ENCODE results near the gene ACER2. TPM values are rescaled to one million over a fixed set of nuclear protein-coding genes. Genes with fewer than 3 reads are reported as not detected.

Gene ACER2
- total RNA-seq, 4 donors from 2014 or later, result 2.8 to 13.2 (median 9.3) TPM

GRCh38 chr9:19495186-19496028, 86.6 kb downstream of the ACER2 start:
- intact Hi-C loops (cut with DNase I; ENCODE audit: low total_unique reads) (no loop called here), in situ Hi-C loops (cut with MboI; ENCODE audit: low pct_ligation_motif_present in 1 of 4, low pct_unique_long_range_greater_than_20kb in 1 of 4, low sequenced_read_pairs in 3 of 4) (loop anchor here in 2 of 4 donors (25.0 kb wide), 2 partner anchors 1467 to 1617 kb away; no protein-coding TSS in a partner anchor)
- H3K36me3 ChIP-seq, result no peaks in the 10 kb centered on the region
- no peak for DNase-seq
- TF ChIP-seq CTCF (IDR thresholded peaks at IDR 0.05) (no peak), POLR2AphosphoS5 (IDR thresholded peaks at IDR 0.05) (no peak), EP300 (IDR thresholded peaks at IDR 0.05; ENCODE audit: low read depth) (no peak), POLR2A (IDR thresholded peaks at IDR 0.05) (no peak)
- no peak overlapping the region for H3K4me3 ChIP-seq
- H3K4me1 ChIP-seq, result peaks cover 0 to 3% (median 0%) of the 10 kb centered on the region in 4 donors
- H3K27me3 ChIP-seq, result no peaks in the 10 kb centered on the region
- WGBS, 2 donors (ENCODE audit: low coverage in 1 of 2), result 74 to 80% methylated on average over 4 to 9 of the region's 9 CpGs
- no peak overlapping the region for H3K27ac ChIP-seq
- H3K9me3 ChIP-seq, result no peaks in the 10 kb centered on the region

- TF ChIP-seq EP300 (IDR thresholded peaks at IDR 0.05; ENCODE audit: low read depth) (no peak), POLR2AphosphoS5 (IDR thresholded peaks at IDR 0.05) (no peak), POLR2A (IDR thresholded peaks at IDR 0.05) (no peak), CTCF (IDR thresholded peaks at IDR 0.05) (no peak)
- Histone ChIP-seq H3K27me3 (no peaks in the 10 kb centered on the region), H3K36me3 (no peaks in the 10 kb centered on the region), H3K27ac (no peak overlapping the region), H3K4me1 (peaks cover 0 to 3% (median 0%) of the 10 kb centered on the region in 4 donors), H3K4me3 (no peak overlapping the region), H3K9me3 (no peaks in the 10 kb centered on the region)
- in situ Hi-C loops (cut with MboI; ENCODE audit: low pct_ligation_motif_present in 1 of 4, low pct_unique_long_range_greater_than_20kb in 1 of 4, low sequenced_read_pairs in 3 of 4), result loop anchor here in 2 of 4 donors (25.0 kb wide), 2 partner anchors 1466 to 1616 kb away; no protein-coding TSS in a partner anchor
- WGBS, 2 donors (ENCODE audit: low coverage in 1 of 2), result 55% methylated on average over 4 to 5 of the region's 5 CpGs
- no peak for DNase-seq
- intact Hi-C loops (cut with DNase I; ENCODE audit: low total_unique reads), result no loop called here
Measured at GRCh38 chr9:19496321-19497050, 87.7 kb downstream of the ACER2 start.

GRCh38 chr9:19497276-19497675, 88.5 kb downstream of the ACER2 start:
- no peak for TF ChIP-seq POLR2A (IDR thresholded peaks at IDR 0.05)
- TF ChIP-seq POLR2AphosphoS5 (IDR thresholded peaks at IDR 0.05), result no peak
- TF ChIP-seq CTCF (IDR thresholded peaks at IDR 0.05), result no peak
- TF ChIP-seq EP300 (IDR thresholded peaks at IDR 0.05; ENCODE audit: low read depth), result no peak
- Histone ChIP-seq H3K36me3 (no peaks in the 10 kb centered on the region), H3K27ac (no peak overlapping the region), H3K4me1 (peaks cover 0 to 3% (median 0%) of the 10 kb centered on the region in 4 donors), H3K9me3 (no peaks in the 10 kb centered on the region), H3K4me3 (no peak overlapping the region), H3K27me3 (no peaks in the 10 kb centered on the region)
- intact Hi-C loops (cut with DNase I; ENCODE audit: low total_unique reads), result no loop called here
- in situ Hi-C loops (cut with MboI; ENCODE audit: low pct_ligation_motif_present in 1 of 4, low pct_unique_long_range_greater_than_20kb in 1 of 4, low sequenced_read_pairs in 3 of 4), result loop anchor here in 2 of 4 donors (25.0 kb wide), 2 partner anchors 1465 to 1615 kb away; no protein-coding TSS in a partner anchor
- DNase-seq, result no peak
- WGBS, 2 donors (ENCODE audit: low coverage in 1 of 2), result 80 to 94% methylated on average over 1 of the region's 1 CpG

- Histone ChIP-seq H3K36me3 (no peaks in the 10 kb centered on the region), H3K27me3 (no peaks in the 10 kb centered on the region), H3K4me3 (no peak overlapping the region), H3K9me3 (no peaks in the 10 kb centered on the region), H3K4me1 (peaks cover 0 to 3% (median 0%) of the 10 kb centered on the region in 4 donors), H3K27ac (no peak overlapping the region)
- in situ Hi-C loops (cut with MboI; ENCODE audit: low pct_ligation_motif_present in 1 of 4, low pct_unique_long_range_greater_than_20kb in 1 of 4, low sequenced_read_pairs in 3 of 4) (loop anchor here in 2 of 4 donors (25.0 kb wide), 2 partner anchors 1464 to 1614 kb away; no protein-coding TSS in a partner anchor), intact Hi-C loops (cut with DNase I; ENCODE audit: low total_unique reads) (no loop called here)
- no peak for DNase-seq
- no peak for TF ChIP-seq EP300 (IDR thresholded peaks at IDR 0.05; ENCODE audit: low read depth)
- TF ChIP-seq POLR2A (IDR thresholded peaks at IDR 0.05), result no peak
- TF ChIP-seq CTCF (IDR thresholded peaks at IDR 0.05), result no peak
- no peak for TF ChIP-seq POLR2AphosphoS5 (IDR thresholded peaks at IDR 0.05)
Measured at GRCh38 chr9:19498015-19498414, 89.2 kb downstream of the ACER2 start.

Measured in transverse colon (tissue), 4 donors.